ENCODE data around the gene DMD. TPM values are rescaled to one million over a fixed set of nuclear protein-coding genes. Genes with fewer than 3 reads are reported as not detected.

DMD gene
- total RNA-seq, 4 donors from 2014 or later: 27.7 to 54.7 (median 34.4) TPM

- DNase-seq (ENCODE audit: low spot score) (no peak), ATAC-seq (ENCODE audit: low FRiP score) (no peak)
- no peak for TF ChIP-seq CTCF (IDR thresholded peaks at IDR 0.05)
Measured at GRCh38 chrX:31222946-31223345, 1988.4 kb downstream of the DMD start.

- DNase-seq (ENCODE audit: low spot score): no peak
- TF ChIP-seq CTCF (IDR thresholded peaks at IDR 0.05): no peak
- no peak for ATAC-seq (ENCODE audit: low FRiP score)
Measured at GRCh38 chrX:31219174-31219573, 1992.2 kb downstream of the DMD start.

- TF ChIP-seq CTCF (IDR thresholded peaks at IDR 0.05): no peak
- ATAC-seq (ENCODE audit: low FRiP score) (no peak), DNase-seq (ENCODE audit: low spot score) (no peak)
Measured at GRCh38 chrX:31217084-31217483, 1994.3 kb downstream of the DMD start.

- ATAC-seq (ENCODE audit: low FRiP score) (no peak), DNase-seq (ENCODE audit: low spot score) (no peak)
- TF ChIP-seq CTCF (IDR thresholded peaks at IDR 0.05): no peak
Measured at GRCh38 chrX:31215277-31215815, 1996.0 kb downstream of the DMD start.

GRCh38 chrX:31213941-31214340, 1997.4 kb downstream of the DMD start:
- DNase-seq (ENCODE audit: low spot score): no peak
- no peak for ATAC-seq (ENCODE audit: low FRiP score)
- no peak for TF ChIP-seq CTCF (IDR thresholded peaks at IDR 0.05)

- no peak for DNase-seq (ENCODE audit: low spot score)
- no peak for ATAC-seq (ENCODE audit: low FRiP score)
- no peak for TF ChIP-seq CTCF (IDR thresholded peaks at IDR 0.05)
Measured at GRCh38 chrX:31212856-31213748, 1998.2 kb downstream of the DMD start.
